Stimulated activated CD4-positive, alpha-beta T cell treated with anti-CD3 and anti-CD28 coated beads, Interleukin-2, amount 100 ng/mL, for 4 hours (primary cell): ENCODE data around the gene LDLRAD4.

Experiments
- DNase-seq: peaks from one replicate; pipeline ENCODE4 v3.0.0-alpha.2; 2020; ENCODE audit warnings: low read depth

LDLRAD4 gene

DNA sequence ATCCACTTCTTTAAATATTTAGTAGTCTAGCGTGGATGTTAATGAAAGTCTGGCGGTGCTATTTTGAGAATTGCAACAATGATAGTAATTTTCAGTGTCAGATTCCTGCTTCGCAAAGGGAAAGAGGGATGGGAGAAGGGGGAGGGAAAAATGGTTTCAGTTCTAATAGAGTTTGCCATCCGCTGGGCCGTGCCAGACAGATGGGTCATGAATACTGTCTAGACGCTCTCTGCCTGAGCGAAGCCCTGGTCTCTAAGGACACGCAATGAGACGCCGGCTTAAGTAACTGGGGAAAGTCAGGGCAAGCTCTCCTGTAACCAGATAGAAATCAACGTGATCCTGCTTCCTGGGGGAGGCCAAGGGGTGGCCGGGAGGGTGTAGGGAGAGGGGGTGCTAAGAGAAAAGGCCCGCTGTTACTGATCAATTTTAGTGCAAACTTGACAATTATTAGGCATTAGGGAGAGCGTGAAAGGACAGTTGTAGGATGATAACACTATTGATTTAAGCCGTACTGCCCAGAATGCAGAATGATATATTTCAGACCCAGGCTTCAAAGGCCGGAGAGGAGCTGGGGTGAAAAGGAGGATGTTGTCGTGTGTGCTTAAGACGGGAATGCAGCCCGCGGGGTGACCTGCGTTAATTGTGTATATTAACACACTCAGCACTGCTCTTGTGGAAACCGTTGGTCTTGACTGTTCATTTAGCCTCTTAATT is 229.2 kb downstream of the LDLRAD4 start:
- DNase-seq = no peak

DNA sequence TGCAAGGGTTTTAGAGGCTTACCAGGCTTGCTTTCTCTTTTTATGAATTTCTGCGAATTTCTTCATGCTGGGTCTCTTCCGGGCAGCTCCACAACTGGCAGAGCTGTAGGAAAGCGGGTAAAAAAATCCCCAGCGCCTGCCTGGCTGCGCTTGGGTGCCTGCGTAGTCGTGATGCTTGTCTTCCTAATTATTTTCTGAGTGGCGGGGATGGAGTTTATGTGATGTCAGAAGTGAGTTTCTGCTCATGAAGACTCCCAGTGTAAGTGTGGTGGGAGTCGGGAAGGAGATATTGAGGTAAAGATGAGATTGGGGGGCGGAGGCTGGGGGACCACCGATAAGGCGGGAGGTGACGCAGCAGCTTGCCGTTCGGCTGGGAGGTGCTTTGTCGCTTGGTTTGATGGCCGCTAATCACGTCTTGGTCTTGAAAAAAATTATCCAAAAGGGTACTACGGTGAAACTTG is 229.8 kb downstream of the LDLRAD4 start:
- DNase-seq = no peak

DNA sequence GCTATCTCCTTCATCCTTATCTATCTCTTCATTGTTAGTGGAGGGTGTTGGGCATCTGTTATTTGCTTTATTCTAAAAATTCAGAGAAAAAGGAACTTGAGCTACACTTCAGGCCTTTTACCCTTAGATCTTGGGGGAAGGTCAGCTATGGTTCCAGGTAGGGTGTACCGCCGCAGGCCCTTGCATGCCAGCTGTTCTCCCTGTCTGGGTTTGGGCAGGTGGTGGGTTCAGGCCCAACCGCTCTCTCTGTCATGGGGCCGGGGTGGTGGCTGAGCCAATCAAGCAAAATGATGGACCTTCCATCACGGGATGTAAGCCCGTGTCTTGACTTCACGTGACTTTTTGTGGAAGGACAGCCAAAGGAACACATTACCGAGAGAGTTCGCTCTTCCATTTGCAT is 231.1 kb downstream of the LDLRAD4 start:
- DNase-seq = no peak

DNA sequence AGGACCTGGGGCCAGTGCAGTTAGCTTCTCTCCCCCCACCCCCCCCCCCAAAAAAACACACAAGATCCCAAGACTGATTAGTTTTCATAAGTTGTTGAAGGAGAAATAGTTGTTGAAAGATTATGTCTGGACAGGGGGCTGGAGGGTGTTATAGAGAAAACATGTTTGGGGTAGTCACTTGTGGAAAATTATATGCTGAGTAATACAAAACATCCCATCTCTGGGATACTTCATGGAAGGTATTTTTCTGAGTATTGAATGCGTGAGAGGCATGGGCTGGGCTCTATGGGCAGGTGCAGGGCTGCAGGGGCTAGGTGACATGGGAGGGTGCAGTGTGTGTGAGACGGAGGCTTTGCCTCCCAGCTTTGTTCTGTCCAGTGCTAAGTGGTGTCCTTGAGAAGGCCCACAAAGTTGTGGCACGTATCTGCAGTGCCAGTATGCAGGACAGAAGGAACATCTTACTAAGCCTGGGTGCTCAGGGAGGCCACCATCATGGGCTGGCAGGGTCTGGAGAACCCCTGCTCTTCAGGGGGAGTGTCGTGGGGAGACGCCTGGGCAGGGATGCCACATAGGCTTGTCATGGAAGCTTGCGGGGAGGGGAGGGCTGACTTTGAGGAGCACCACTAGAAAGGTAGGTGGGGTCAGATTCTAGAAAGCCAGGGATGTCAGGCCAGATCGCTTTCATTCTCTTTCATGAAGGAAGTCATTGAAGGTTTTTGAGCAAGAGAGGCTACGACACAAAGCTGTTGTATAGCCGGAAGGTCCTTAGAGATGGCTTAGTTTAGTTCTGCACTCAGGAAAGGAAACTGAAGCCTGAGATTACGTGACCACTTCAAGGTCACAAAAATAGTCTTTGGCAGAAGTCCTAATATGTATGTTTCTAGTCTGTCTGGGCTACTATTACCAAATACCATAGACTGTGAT is 232.0 kb downstream of the LDLRAD4 start:
- DNase-seq = no peak

DNA sequence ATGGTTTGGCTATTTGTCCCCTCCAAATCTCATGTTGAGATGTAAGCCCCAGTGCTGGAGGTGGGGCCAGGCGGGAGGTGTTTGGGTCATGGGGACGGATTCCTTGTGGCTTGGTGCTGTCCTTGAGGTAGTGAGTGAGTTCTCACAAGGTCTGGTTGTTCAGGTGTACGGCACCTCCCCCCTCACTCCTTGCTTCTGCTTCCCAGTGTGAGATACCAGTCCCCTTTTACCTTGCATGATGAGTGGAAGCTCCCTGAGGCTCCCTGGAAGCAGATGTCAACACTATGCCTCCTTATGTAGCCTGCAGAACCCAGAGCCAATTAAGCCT is 232.6 kb downstream of the LDLRAD4 start:
- DNase-seq = no peak

DNA sequence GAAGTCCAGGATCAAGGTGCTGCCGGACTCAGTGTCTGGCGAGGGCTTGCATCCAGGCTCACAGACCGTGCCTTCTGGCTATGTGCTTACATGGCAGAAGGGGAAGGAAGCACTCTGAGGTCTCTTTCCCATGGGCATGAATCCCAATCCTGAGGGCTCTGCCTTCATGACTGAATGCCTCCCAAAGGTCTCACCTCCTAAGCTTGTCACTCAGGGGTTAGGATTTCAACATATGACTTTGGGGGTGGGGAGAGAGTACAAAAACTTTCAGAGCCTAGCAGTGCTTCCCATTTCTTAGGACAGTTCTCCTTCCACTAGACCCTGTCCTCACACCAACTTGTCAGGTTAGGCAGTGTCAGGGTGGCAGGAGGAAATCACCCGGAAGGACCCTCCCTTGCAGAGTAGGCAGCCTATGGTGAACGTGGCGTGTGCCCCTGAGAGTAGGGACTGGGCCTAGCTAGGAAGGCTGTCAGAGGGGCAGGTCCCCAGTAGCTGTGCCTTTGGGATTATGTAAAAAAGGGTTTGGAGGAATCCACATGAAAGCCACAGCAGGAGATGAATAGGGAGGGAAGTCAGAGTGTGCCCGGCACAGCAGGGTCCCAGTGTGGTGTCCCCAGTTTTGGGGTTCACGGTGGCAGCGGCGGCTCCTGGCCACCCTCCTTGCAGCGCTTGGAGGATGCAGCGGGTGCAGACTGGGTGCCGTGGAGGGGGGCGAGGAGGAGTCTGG is 233.3 kb downstream of the LDLRAD4 start:
- DNase-seq = no peak

DNA sequence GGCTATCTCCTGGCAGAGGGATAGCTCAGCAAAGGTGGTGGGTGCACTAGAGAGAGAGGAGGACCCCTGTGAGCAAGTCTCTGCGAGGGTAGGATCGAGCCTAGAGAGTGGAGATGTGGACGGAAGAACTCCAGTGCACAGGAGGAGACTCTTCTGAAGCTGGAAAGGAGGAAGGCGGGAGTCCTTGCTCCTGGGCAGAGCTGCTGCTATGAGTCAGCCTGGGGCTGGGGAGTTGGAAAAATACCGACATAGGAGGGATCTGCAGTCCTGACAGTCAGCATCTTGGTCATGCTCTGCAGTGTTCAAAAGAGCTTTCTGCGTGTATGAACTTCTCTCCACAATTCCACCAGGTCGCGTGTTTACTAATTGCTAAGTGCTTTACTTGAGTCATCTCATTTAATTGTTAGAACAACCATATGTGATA is 233.8 kb downstream of the LDLRAD4 start:
- no peak for DNase-seq

DNA sequence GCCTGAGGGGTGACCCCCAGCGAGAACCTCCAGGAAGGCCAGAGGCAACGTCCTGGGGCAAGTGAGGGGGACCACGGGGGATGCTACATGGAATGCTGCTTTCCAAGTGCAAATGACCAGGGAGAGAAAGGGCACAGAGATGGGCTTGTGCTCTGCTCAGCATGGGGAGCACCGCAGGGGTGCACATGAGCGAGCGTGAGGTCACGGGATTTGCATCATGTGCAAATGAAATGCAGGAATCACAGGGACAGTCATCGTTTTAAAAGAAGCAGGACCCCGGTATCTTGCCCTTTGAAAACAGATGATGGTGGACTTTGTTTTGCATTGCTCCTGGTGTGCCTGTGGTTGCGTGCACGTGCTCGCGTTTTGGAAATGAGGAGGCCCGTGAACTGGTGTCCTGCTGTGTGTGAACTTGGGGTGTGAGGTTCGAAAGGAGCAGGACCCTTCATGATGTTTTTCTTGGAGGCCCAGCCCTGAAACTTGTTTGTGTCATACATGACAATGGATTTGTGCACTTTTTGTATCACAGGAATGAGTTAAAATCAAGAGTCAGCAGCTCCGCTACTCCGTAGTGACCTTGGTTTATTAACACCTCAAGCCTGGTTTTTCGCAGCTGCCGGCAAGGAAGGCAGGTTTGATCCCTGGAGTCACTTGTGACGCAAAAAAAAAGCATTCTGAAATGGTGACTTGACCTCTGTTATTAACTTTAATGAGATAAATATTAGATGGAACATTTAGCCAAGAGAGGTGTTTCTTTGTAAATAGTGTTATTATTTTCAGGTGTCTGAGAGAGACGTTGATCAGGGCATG is 234.5 kb downstream of the LDLRAD4 start:
- DNase-seq = no peak

DNA sequence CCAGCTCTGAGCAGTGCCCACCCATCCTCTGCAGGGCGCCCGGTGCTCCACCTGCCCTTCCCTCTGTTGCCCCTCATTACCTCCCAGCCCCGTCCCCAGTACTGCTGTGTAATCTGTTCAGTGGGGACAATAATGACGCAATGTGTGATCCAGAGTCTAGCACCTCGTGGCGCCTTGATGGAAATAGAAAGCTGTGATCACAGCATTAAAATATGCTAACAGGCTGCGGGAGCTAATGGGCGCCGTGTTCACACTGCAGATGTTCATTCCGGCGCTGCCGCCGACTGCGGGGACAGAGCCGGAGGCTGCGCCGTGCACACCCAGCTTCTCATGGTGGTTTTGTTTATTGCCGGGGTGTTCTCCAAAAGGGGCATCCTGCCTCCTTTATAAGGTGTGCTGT is 235.2 kb downstream of the LDLRAD4 start:
- DNase-seq = no peak

DNA sequence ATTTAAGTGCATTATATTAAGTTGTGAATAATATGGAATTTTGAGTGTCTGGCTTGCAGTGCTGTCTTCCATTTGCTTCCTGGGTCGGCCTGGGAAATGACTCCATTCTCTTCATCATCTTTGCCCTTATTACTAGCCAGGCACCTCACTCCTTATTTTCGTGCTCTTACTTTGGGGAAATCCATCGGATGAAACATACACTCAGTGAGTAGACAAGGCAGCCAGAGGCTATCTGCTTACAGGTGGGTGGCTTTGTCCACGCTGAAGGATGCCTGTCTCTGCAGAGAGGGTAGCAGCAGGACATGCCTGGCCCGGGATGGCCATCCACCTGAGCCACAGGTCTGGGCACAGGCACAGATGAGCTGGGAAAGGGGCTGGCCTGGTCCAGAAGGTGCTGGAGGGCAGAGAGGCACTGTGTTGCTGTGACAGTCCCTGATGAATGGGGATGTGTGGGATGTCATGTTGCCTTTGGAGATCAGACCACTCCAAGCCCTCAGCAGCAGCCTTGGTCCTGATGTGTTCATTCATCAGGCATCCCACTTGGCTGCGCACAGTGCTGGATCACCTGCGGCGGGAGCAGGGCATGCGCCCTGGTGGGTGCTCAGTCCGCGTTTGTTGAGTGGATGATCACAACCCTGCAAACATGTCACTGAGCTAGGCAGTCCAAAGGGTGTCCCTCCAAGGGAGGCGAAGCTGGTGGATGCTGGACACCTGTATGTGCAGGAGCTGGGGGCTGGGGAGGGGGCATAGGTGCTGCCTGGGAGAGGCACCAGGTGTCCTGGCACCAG is 236.0 kb downstream of the LDLRAD4 start:
- no peak for DNase-seq

DNA sequence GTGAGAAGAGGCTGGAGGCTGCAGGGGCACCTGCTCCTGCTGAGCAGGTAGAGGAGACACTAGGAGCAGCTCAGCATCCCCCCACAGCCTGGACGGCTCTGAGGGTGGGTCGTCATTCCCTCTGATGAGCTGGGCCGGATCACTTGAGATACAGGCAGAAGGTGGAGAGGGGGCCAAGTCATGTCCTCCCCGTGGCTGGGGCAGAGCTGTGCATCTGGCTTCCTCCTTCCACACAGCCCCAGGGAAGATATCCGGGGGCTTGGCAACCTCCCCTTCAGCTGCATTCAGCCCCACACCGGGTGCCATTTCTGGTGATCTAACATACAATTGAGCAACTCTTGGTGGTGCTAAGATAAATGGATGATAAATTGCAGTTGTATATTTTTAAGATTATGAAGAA is 236.9 kb downstream of the LDLRAD4 start:
- no peak for DNase-seq

DNA sequence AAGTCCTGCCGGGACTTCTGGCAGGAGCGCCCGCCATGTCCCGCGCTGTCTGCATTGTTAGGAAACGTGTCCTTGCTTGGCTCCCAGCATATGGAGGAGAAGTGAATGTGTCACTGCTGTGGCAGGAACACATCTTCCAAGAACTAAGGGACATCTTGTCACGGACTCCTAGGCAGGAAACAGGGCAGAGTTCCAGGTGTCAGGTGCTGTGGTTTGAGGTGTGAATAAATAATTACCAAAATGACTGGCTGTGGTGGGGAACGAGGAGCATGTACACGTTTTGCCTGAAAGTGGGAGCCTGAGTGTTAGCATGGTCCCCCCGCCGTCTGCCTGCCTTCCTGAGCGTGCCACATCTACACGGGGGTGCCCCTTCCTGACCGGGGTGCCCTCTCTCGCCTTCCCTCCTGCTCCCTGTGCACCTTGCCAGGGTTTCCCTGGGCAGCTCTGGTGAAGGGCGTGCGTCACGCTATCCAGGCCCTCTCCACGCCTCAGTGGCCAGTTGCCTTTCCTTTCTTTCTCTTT is 237.5 kb downstream of the LDLRAD4 start:
- DNase-seq = no peak

DNA sequence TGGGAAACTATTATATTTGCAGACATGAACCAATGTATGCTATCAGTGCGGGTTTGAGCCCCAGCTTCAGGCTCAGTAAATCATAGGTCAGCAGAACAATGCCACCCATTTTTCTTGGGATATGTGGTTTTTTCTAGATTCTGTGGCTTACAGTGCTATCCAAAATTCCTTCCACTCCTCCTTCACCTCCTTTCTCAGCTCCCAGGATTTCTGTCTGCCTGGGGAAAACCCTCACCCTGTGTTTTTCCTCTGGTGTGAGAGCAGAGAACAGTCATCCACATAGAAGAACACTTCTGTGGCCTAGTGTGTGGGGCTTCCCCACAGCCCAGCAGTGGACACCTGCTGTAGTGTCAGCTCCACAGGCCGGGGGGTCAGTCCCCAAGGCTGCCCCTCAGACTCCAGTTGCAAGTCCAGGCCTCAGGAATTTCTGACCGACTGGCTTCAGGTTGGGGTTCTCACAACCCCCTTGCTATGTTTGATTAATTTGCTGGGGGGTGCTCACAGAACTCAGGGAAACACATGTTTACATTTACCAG is 238.2 kb downstream of the LDLRAD4 start:
- DNase-seq = no peak

DNA sequence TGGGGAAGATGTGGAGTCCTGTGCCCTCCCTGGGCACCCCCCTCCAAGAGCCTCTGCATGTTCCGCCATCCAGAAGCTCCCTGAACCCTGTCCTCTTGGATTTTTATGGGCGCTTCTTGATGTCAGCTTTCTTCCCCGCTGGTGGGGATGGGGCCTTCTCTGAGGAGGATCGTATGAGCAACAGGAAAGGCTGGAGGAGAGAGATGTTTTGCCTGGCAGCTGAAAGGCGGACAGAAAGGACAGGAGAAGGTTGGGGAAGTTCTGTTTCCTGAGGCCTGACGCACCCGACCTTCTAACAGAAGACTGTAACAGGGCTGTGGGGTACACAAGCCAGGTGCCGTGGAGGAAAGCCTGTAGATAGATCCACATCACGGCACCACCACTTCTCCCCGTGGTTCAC is 238.8 kb downstream of the LDLRAD4 start:
- no peak for DNase-seq

DNA sequence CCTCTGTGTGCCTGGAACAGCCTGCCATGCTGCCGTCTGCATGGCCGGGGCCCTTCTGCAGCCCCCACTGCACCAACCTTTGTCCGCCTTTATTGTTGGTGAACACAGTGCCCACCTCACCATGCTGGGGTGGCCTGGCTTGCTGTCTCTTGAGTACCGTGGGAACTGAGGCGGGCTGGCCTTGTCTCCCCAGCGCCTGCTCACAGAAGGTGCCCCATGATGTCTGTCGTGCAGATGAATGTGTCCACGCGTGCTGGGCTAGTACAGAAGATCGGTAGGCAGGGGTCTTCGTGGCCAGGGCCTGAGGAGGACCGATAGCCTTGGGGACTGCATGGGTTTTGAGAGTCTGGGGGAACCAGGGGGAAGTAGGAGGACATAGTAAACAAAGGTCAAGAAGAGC is 242.4 kb downstream of the LDLRAD4 start:
- DNase-seq = no peak

DNA sequence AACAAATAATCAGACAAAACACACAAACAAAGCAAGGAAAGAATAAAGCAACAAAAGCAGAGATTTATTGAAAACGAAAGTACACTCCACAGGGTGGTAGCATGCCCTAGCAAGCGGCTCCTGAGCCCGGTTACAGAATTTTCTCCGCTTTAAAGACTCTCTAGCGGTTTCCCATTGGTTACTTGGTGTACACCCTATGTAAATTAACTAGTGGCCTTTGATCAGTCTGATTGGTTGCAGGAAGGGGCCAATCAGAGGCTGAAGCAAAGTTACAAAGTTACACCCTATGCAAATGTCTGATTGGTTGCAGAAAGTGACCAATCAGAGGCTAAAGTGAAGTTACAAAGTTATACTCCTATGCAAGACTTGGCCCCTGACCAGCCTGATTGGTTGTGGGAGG is 242.9 kb downstream of the LDLRAD4 start:
- DNase-seq = no peak

DNA sequence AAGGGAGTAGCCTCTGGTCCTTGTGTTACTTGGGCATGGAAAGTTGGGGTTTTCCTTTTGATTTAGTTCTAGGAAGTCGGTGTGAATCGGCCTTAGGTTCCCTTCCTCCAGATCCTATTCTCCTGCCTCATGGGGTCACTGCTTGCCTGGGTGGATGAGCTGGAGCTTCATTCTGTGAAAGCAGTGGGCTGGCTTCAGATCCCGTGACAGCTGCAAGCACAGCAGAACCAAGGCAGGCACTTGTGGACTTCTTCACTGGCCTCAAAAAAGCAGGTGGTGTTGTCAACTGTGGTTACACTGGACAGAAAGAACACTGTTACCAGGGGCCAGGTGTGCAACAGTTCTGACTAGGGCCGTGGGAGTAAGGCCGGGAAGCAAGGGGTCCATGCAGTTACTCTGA is 243.4 kb downstream of the LDLRAD4 start:
- DNase-seq = no peak

DNA sequence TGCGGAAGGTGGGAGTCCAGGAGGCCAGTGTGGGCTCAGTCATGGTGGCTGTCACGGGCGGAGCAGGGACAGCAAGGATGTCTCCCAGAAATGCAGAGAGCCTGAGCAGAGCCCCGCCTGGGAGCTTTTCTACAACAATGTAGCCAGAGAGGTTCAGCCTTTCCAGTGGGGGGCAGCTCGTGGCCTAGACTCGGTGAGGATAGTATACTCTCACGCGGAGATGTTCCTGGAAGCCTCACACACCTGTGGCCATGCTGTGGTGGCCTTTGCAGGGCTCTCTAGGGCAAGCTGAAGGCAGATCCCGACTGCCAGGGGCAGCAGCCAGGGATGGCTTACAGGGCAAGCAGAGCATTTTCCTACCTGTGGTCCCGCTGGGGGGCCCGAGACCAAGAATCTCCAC is 244.1 kb downstream of the LDLRAD4 start:
- no peak for DNase-seq

DNA sequence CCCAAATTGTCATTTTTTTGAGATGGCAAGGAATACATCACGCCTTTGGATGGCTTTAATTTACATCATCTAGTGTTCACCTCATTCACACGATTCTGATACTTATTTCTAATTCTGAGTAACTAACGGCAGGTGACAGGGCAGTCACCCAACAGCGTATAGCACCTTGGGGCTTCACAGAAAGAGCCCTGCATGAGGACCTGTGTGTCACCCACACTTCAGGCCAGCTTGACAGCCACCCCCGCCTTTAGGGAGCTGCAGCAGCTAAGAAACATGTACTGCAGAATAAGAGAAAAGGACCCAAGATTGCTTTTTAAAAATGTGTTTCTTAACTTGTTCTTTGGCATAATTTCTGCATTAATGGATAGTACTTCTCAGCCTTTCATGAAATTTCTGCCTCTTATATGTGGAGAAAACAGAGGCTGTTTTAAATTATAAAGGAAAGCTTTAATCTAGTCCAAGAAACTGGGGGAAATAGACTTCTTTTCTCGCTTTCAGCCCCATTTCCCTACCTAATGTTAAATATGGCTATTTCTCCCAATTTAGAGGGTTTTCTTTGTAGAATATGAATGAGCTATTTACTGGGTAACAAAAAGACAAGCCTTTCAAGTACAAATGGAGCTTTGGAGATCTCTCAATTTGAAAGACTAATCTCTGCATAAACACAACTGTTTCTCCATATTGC is 245.1 kb downstream of the LDLRAD4 start:
- DNase-seq = no peak
